Panc1 (cell line): ENCODE data around the gene DOK7. TPM values are rescaled to one million over a fixed set of nuclear protein-coding genes. Genes with fewer than 3 reads are reported as not detected.

Source experiments
- ATAC-seq: fragments of 200-7000 bp; cut with Tn5 transposase; 2 replicates; pipeline ENCODE4 v1.9.1; 2020; ENCODE audit warnings: mild to moderate bottlenecking, moderate library complexity
- BruUV-seq: library from RNA; stranded (reverse); fragments of 400-500 nt; replicated peaks from 2 replicates; lab custom pipeline; 2021; lab: Mats Ljungman, UMichigan
- CTCF ChIA-PET: fragments of 300-600 bp; sonication (Branson Sonifier 250); formaldehyde crosslinking; loops from one replicate; lab custom pipeline; 2022; ENCODE audit warnings: antibody characterized with exemption; lab: Charles Lee
- POLR2A ChIA-PET: fragments of 300-600 bp; sonication (Branson Sonifier 250); formaldehyde crosslinking; loops from one replicate; lab custom pipeline; 2022; ENCODE audit warnings: antibody characterized with exemption; lab: Charles Lee
- DNase-seq: peaks from one replicate; pipeline ENCODE4 v3.0.0-alpha.2; 2010; ENCODE audit warnings: low read depth, low spot score
- H3K27ac ChIP-seq: 2 replicates; pipeline ENCODE4 v1.5.1; 2011; ENCODE audit warnings: mild to moderate bottlenecking, low read length, inconsistent platforms
- H3K27me3 ChIP-seq: fragments of 200-500 bp; sonication (Bioruptor generic); 2 replicates; pipeline ENCODE4 v1.6.0; 2014; ENCODE audit warnings: low read length, inconsistent platforms; ENCODE audit not compliant: control insufficient read depth, insufficient read depth
- H3K36me3 ChIP-seq: fragments of 200-500 bp; sonication (Bioruptor generic); 2 replicates; pipeline ENCODE4 v1.5.1; 2014; ENCODE audit warnings: inconsistent platforms, mild to moderate bottlenecking, low read length, moderate library complexity; ENCODE audit not compliant: control insufficient read depth, insufficient read depth
- H3K4me1 ChIP-seq: 2 replicates; pipeline ENCODE4 v1.5.1; 2011; ENCODE audit warnings: inconsistent platforms, mild to moderate bottlenecking, low read length, moderate library complexity; ENCODE audit not compliant: control insufficient read depth, insufficient read depth
- H3K4me3 ChIP-seq, 2 experiments: 2 replicates each; pipeline ENCODE4 v1.5.1; 2011 to 2012; ENCODE audit warnings: low read depth in 2 of 2, low read length in 2 of 2, mild to moderate bottlenecking in 2 of 2, inconsistent platforms in 1 of 2, moderate library complexity in 1 of 2
- H3K9me3 ChIP-seq: fragments of 200-500 bp; sonication (Bioruptor generic); 2 replicates; pipeline ENCODE4 v1.5.1; 2014; ENCODE audit warnings: low read depth, mild to moderate bottlenecking, inconsistent platforms, low read length, moderate library complexity; ENCODE audit not compliant: control insufficient read depth, insufficient read depth
- CTCF ChIP-seq: fragments of 450-650 bp; IDR thresholded peaks from 2 replicates; pipeline ENCODE4 v1.5.1; 2017; ENCODE audit warnings: mild to moderate bottlenecking
- POLR2AphosphoS5 ChIP-seq: IDR thresholded peaks from 2 replicates; pipeline ENCODE4 v1.6.1; 2012; ENCODE audit warnings: mild to moderate bottlenecking, low read depth, low read length, moderate library complexity
- REST ChIP-seq, 2 experiments: IDR thresholded peaks; 2 replicates each; pipeline ENCODE4 v1.6.1; 2011 to 2012; ENCODE audit warnings: low read depth in 2 of 2, control low read depth in 1 of 2, low read length in 1 of 2, mild to moderate bottlenecking in 1 of 2, moderate library complexity in 1 of 2; ENCODE audit not compliant: insufficient read depth in 1 of 2
- SIN3A ChIP-seq: IDR thresholded peaks from 2 replicates; pipeline ENCODE4 v1.6.1; 2012; ENCODE audit warnings: low read depth, mild to moderate bottlenecking, low read length, moderate library complexity, borderline replicate concordance; ENCODE audit not compliant: insufficient read depth
- TCF7L2 ChIP-seq: IDR thresholded peaks from 2 replicates; pipeline ENCODE4 v1.6.1; 2011; ENCODE audit warnings: mild to moderate bottlenecking, low read depth, low read length, inconsistent platforms
- in situ Hi-C: cut with HindIII; loops from 2 replicates; pipeline ENCODE4 v1.10.0; 2016; ENCODE audit warnings: low sequenced_read_pairs, low pct_unique_long_range_greater_than_20kb
- intact Hi-C: fragments of 100-400 bp; cut with micrococcal nuclease; formaldehyde crosslinking; loops from one replicate; pipeline ENCODE4 v1.10.0; 2022; ENCODE audit not compliant: unreplicated experiment
- total RNA-seq: library from RNA; stranded (reverse); gene quantifications from one replicate; pipeline ENCODE4 v1.2.1, GENCODE V29; 2021; ENCODE audit not compliant: unreplicated experiment

Gene DOK7
- total RNA-seq, 1 experiment from 2014 or later: 2.4 TPM

- no TSS peak for BruUV-seq
- intact Hi-C loops: no loop called here
Measured at GRCh38 chr4:3423406-3423805, 39.7 kb upstream of the DOK7 start.

GRCh38 chr4:3423952-3424351 lies 39.2 kb upstream of the DOK7 start:
- Histone ChIP-seq H3K27me3 (no peaks in the 10 kb centered on the region), H3K27ac (no peak overlapping the region), H3K36me3 (no peaks in the 10 kb centered on the region), H3K9me3 (no peaks in the 10 kb centered on the region), H3K4me1 (no peaks in the 10 kb centered on the region), H3K4me3 (no peak overlapping the region)
- BruUV-seq: no TSS peak
- no peak for DNase-seq
- in situ Hi-C loops (no loop called here), intact Hi-C loops (no loop called here)
- TF ChIP-seq TCF7L2: no peak
- TF ChIP-seq POLR2AphosphoS5: no peak
- TF ChIP-seq SIN3A: no peak
- no peak for TF ChIP-seq REST (IDR thresholded peaks at IDR 0.05; ENCODE audit: insufficient read depth in 1 of 2, low read depth in 2 of 2, low read length in 1 of 2)
- no peak for TF ChIP-seq CTCF
- ATAC-seq: no peak
- ChIA-PET POLR2A (no interaction called here), CTCF (no interaction called here)

More at GRCh38 chr4:3423406-3423805, 39.7 kb upstream of the DOK7 start:
- POLR2A ChIA-PET: no interaction called here
- in situ Hi-C loops: no loop called here
- DNase-seq (no peak), ATAC-seq (no peak)
- H3K36me3 ChIP-seq: no peaks in the 10 kb centered on the region
- no peak overlapping the region for H3K27ac ChIP-seq
- CTCF ChIA-PET: no interaction called here
- no peak overlapping the region for H3K4me3 ChIP-seq
- TF ChIP-seq POLR2AphosphoS5: no peak
- no peak for TF ChIP-seq TCF7L2
- no peak for TF ChIP-seq CTCF
- TF ChIP-seq REST (IDR thresholded peaks at IDR 0.05; ENCODE audit: insufficient read depth in 1 of 2, low read depth in 2 of 2, low read length in 1 of 2): no peak
- no peak for TF ChIP-seq SIN3A
- no peaks in the 10 kb centered on the region for H3K27me3 ChIP-seq
- no peaks in the 10 kb centered on the region for H3K9me3 ChIP-seq
- no peaks in the 10 kb centered on the region for H3K4me1 ChIP-seq
